H1 (cell line): ENCODE measurements around the gene MYDGF. TPM values are rescaled to one million over a fixed set of nuclear protein-coding genes. Genes with fewer than 3 reads are reported as not detected.

ENCODE experiments used
- ASH2L ChIP-seq: fragments of 200-600, 300-600 bp; sonication (generic); IDR thresholded peaks from one replicate; pipeline ENCODE4 v1.7.1; 2017; ENCODE audit warnings: low read length
- CHD1 ChIP-seq: IDR thresholded peaks from 2 replicates; pipeline ENCODE4 v1.6.1; 2012; ENCODE audit warnings: low read depth, low read length, improper control_type of control experiment
- CHD7 ChIP-seq: fragments of 300-600 bp; sonication (generic); IDR thresholded peaks from 2 replicates; pipeline ENCODE4 v1.7.1; 2012; ENCODE audit warnings: low read length, moderate library complexity, mild to moderate bottlenecking, inconsistent platforms; ENCODE audit not compliant: insufficient replicate concordance
- EZH2 ChIP-seq: fragments of 200-600 bp; sonication (generic); IDR thresholded peaks from 2 replicates; pipeline ENCODE4 v1.7.1; 2012; ENCODE audit warnings: low read depth, mild to moderate bottlenecking, moderate library complexity, low read length, inconsistent platforms; ENCODE audit not compliant: severe bottlenecking
- GTF2F1 ChIP-seq: IDR thresholded peaks from 2 replicates; pipeline ENCODE4 v1.6.1; 2012; ENCODE audit warnings: low read depth, low read length, improper control_type of control experiment, borderline replicate concordance
- KDM5A ChIP-seq: fragments of 200-600 bp; IDR thresholded peaks from 2 replicates; pipeline ENCODE4 v1.7.1; 2012; ENCODE audit warnings: mild to moderate bottlenecking, low read length, inconsistent platforms, mixed read lengths
- NANOG ChIP-seq: IDR thresholded peaks from 2 replicates; pipeline ENCODE4 v1.6.1; 2011; ENCODE audit warnings: low read length, low read depth, mild to moderate bottlenecking, inconsistent platforms; ENCODE audit not compliant: insufficient read depth, poor library complexity, severe bottlenecking
- POLR2A ChIP-seq, 2 experiments: IDR thresholded peaks; 1 replicate in 1 of 2; 2 replicates in 1 of 2; pipeline ENCODE4 v1.6.1; 2011; ENCODE audit warnings: low read depth in 2 of 2, low read length in 2 of 2, mild to moderate bottlenecking in 2 of 2; ENCODE audit errors: control extremely low read depth in 1 of 2
- SAP30 ChIP-seq: fragments of 300-600 bp; sonication (generic); IDR thresholded peaks from 2 replicates; pipeline ENCODE4 v1.7.1; 2012; ENCODE audit warnings: low read length, moderate library complexity, mild to moderate bottlenecking, inconsistent platforms; ENCODE audit not compliant: insufficient read depth, insufficient replicate concordance
- USF2 ChIP-seq: IDR thresholded peaks from 2 replicates; pipeline ENCODE4 v1.6.1; 2011; ENCODE audit warnings: low read length, improper control_type of control experiment
- polyA plus RNA-seq, 7 experiments: library from polyadenylated mRNA; depleted of rRNA in 3 of 7; stranded (reverse) in 5 of 7; unstranded in 2 of 7; fragments of >200 nt in 5 of 7; fragments of 200-250 nt in 2 of 7; gene quantifications; 1 replicate in 5 of 7; 2 replicates in 1 of 7; 4 replicates in 1 of 7; pipeline versions ENCODE4 v1.2.1 to v1.2.3, GENCODE V29; 2011 to 2013; ENCODE audit warnings: missing spikeins in 2 of 7, mixed read lengths in 2 of 7
- total RNA-seq: library from RNA; stranded (reverse); fragmentation: NEBNext Ultra II Directional; extraction: Animal tissue kit (Norgen Biotek cat#: 25700); gene quantifications from 2 replicates; pipeline ENCODE4 v1.2.1, GENCODE V29; 2021

Gene MYDGF
- total and polyA plus RNA-seq, 2 of the 8 experiments (the other 6 are each of a cell fraction or from before 2014, with no cell fraction given): 40.6 to 51.1 TPM

GRCh38 chr19:4703671-4704316 is 33.7 kb upstream of the MYDGF start (continued):
- no peak for TF ChIP-seq CHD7
- TF ChIP-seq POLR2A (IDR thresholded peaks at IDR 0.05; ENCODE audit: control extremely low read depth in 1 of 2, low read depth in 2 of 2, low read length in 2 of 2): no peak
- no peak for TF ChIP-seq USF2
- TF ChIP-seq CHD1: no peak
- no peak for TF ChIP-seq EZH2
- TF ChIP-seq KDM5A: no peak
- no peak for TF ChIP-seq SAP30
- TF ChIP-seq GTF2F1: no peak
- TF ChIP-seq NANOG: no peak
- TF ChIP-seq ASH2L: no peak
